Measurements from ENCODE around the gene SNURF.
"Not testable (repeated sequence)": the region's sequence is repeated elsewhere in the genome, so short reads cannot be mapped to it uniquely, and the experiment has no call there.

The SNURF gene

DNA sequence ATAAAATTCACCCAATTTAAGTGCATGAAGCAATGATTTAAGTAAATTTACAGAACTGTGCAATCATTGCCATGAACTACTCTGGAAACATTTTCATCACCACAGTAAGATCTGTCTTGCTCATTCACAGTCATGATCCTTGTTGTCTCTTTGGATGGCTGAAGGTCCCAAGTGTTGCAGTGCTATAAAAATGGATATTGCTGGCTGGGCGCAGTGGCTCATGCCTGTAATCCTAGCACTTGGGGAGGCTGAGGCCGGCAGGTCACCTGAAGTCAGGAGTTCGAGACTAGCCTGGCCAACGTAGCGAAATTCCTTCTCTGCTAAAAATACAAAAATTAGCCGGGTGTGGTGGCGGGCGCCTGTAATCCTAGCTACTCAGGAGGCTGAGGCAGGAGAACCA is 17.0 kb downstream of the SNURF start:
- DNase-seq = no peak

- not testable (repeated sequence) for DNase-seq
These were observed 17.9 kb downstream of the SNURF start for GRCh38 chr15:24972707-24973106.

- DNase-seq = no peak
These were observed 22.1 kb downstream of the SNURF start for GRCh38 chr15:24976932-24977331.

DNA sequence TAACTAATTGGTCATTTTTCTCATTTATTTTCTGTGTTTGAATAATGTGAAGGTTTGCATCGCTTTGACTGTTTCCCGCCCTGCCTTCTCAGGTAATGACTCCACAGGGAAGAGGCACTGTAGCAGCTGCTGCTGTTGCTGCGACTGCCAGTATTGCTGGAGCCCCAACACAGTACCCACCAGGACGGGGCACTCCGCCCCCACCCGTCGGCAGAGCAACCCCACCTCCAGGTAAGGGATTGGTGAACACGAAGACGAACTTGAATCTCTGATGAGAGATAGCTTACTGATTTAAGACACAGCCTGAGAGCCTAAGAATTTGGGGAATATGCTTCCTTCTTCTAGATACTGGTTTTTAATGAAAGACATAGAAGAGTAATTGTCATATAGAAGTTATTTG is 22.9 kb downstream of the SNURF start:
- DNase-seq = no peak

DNA sequence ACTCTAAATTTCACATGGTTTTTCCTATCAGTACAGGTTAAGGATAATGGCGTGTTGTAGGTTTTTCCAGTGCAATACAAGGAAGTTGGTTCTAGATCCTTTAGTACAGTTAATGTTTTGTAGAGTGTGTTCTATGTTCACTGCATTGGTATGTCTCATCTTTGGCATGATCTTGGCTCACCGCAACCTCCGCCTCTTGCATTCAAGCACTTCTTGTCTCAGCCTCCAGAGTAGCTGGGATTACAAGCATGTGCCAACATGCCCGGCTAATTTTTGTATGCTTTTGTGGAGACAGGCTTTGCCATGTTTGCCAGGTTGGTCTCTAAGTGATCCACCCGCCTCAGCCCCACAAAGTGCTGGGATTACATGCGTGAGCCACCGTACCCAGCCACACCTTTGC is 30.4 kb downstream of the SNURF start:
- DNase-seq = no peak

DNA sequence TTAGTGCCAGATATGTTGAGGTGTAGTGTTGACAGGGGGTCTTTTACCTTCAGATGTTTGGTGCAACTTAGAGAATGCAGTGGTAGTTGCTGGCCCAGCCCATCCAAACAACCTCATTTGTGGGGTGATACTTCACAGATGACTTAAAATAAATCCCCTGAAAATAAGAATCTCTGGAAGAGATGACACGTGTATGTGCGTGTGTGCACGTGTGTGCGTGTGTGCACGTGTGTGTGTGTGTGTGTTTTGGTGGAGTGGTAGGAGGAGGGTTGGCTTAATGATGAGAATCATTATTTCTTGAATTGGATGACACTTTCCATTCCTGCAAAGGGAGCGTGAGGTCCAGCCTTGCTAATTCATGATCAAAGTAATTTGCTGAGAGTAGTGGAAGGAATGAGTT is 31.9 kb downstream of the SNURF start:
- DNase-seq = no peak

Data from stimulated activated CD4-positive, alpha-beta T cell treated with anti-CD3 and anti-CD28 coated beads, Interleukin-1b, Interleukin-23, amount 100 ng/mL, for 48 hours (primary cell).